Measurements from ENCODE around the gene RRAGD. TPM values are rescaled to one million over a fixed set of nuclear protein-coding genes. Genes with fewer than 3 reads are reported as not detected.

The RRAGD gene
- total RNA-seq, 1 donor from 2014 or later: 6.4 TPM

DNA sequence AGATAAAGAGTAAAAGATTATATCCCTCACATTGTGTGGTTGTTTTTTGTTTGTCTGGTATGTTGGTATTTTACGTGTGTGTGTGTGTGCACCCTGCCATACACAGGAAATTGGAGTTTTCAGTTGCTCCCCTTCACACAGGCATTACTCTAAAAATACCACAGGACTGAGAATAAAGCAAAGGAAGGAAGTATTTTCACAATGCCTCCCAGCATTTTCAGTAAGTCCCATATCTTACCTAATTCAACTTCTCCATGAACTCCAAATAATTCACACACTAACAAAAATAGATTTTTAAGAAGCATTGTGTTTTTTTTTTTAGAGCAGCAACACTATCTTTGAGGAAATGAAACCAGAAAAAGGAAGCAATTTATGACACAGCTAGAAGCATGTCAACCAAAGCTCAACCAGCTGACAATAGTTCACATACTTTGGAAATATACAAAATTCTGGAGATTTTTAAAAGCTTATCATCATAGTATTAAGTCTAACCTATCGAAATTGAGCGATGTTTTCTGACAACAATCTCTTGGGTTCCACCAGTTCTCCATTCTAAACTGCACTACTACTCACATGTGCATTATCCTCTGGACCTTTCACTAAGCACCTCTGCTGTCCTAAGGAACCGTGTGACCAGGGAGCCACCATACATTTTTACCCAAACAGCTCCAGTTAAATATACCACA, 61.6 kb downstream of the RRAGD start:
- no peak for DNase-seq (ENCODE audit: extremely low spot score in 2 of 2)
- Histone ChIP-seq H3K4me3 (peak overlapping the region in 1 of 2 donors; percentile 70), H3K27ac (peak overlapping the region; percentile 96), H3K4me1 (peaks cover 46% of the 10 kb centered on the region), H3K9me3 (no peaks in the 10 kb centered on the region), H3K27me3 (no peaks in the 10 kb centered on the region), H3K36me3 (no peaks in the 10 kb centered on the region)
- intact Hi-C loops (cut with DNase I): loop anchor here (5.0 kb wide), 1 partner anchor 268 kb away; the partner anchor contains the start of gene PNRC1
- TF ChIP-seq POLR2AphosphoS5 (IDR thresholded peaks at IDR 0.05; ENCODE audit: insufficient read depth in 1 of 2, low read depth in 1 of 2): peak in 1 of 2 donors; percentile 83
- TF ChIP-seq CTCF (IDR thresholded peaks at IDR 0.05): no peak

DNA sequence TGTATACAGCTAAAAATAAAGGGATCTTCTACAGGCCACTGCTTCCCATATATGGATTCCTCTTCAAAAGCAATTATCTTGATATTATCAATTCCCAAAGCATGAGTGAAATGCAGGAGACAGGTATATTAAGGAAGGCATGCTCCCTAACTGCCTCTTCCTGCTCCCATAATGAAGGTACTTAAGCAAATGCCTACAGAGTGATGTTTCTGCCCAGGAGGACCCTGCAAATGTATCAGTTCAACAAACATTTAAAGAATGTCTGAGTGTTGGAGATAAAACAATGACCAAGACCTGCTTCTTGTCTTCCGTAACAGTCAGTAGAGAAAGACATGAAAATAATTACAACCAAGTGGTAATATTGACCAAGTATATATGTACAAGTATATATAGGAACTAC, 63.7 kb downstream of the RRAGD start:
- Histone ChIP-seq H3K4me1 (peaks cover 54% of the 10 kb centered on the region), H3K27me3 (no peaks in the 10 kb centered on the region), H3K9me3 (no peaks in the 10 kb centered on the region), H3K27ac (no peak overlapping the region), H3K4me3 (no peak overlapping the region), H3K36me3 (no peaks in the 10 kb centered on the region)
- no peak for TF ChIP-seq POLR2AphosphoS5 (IDR thresholded peaks at IDR 0.05; ENCODE audit: insufficient read depth in 1 of 2, low read depth in 1 of 2)
- no peak for TF ChIP-seq POLR2A (IDR thresholded peaks at IDR 0.05)
- TF ChIP-seq CTCF (IDR thresholded peaks at IDR 0.05): no peak
- intact Hi-C loops (cut with DNase I): no loop called here
- no peak for DNase-seq (ENCODE audit: extremely low spot score in 2 of 2)

DNA sequence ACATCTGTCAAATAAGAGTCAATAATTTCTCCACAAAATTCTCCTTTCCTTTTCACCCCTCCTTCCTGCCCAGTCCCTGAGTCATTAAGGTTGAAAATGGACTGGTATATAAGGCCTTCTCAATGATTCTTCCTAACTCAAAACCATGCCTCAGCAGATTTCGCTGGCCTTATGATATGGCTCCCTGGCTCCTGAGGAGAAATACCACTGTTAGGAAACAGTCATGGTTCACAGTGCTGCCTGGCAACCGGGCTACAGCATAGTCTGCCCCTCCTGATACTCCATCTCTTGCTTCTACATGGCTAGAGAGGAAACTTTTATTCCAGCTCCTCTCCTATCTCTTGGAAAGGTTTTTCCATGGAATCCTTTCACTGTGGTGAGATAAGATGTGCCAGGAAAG, 64.2 kb downstream of the RRAGD start:
- intact Hi-C loops (cut with DNase I): no loop called here
- no peaks in the 10 kb centered on the region for H3K9me3 ChIP-seq
- DNase-seq (ENCODE audit: extremely low spot score in 2 of 2): no peak
- TF ChIP-seq CTCF (IDR thresholded peaks at IDR 0.05) (no peak), POLR2AphosphoS5 (IDR thresholded peaks at IDR 0.05; ENCODE audit: insufficient read depth in 1 of 2, low read depth in 1 of 2) (no peak), POLR2A (IDR thresholded peaks at IDR 0.05) (no peak)
- H3K36me3 ChIP-seq: no peaks in the 10 kb centered on the region
- no peaks in the 10 kb centered on the region for H3K27me3 ChIP-seq
- H3K4me3 ChIP-seq: no peak overlapping the region
- H3K4me1 ChIP-seq: peaks cover 49% of the 10 kb centered on the region
- H3K27ac ChIP-seq: no peak overlapping the region

GRCh38 chr6:89346433-89346832, 65.6 kb downstream of the RRAGD start:
- intact Hi-C loops (cut with DNase I): no loop called here
- peaks cover 45% of the 10 kb centered on the region for H3K4me1 ChIP-seq
- peaks cover 0 to 9% of the 10 kb centered on the region in 2 donors for H3K36me3 ChIP-seq
- H3K4me3 ChIP-seq: no peak overlapping the region
- no peak overlapping the region for H3K27ac ChIP-seq
- no peak for DNase-seq (ENCODE audit: extremely low spot score in 2 of 2)
- H3K9me3 ChIP-seq: no peaks in the 10 kb centered on the region
- TF ChIP-seq POLR2AphosphoS5 (IDR thresholded peaks at IDR 0.05; ENCODE audit: insufficient read depth in 1 of 2, low read depth in 1 of 2) (no peak), CTCF (IDR thresholded peaks at IDR 0.05) (no peak), POLR2A (IDR thresholded peaks at IDR 0.05) (no peak)
- H3K27me3 ChIP-seq: no peaks in the 10 kb centered on the region

DNA sequence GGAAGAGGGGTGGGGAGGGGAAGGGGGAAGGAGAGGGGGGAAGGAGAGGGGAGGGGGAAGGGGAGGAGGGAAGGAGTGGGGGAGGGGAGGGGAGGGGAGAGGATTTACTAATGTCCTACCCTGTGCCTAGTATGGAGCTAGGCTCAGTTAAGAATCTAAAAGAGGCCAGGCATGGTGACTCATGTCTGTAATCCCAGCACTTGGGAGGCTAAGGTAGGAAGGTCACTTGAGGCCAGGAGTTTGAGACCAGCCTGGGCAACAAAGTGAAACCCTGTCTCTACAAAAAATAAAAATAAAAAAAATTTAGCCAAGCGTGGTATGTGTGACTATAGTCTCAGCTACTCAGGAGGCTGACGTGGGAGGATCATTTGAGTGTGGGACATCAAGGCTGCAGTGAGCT, 72.5 kb downstream of the RRAGD start:
- Histone ChIP-seq H3K27me3 (no peaks in the 10 kb centered on the region), H3K4me3 (no peak overlapping the region), H3K4me1 (peaks cover 8% of the 10 kb centered on the region), H3K27ac (no peak overlapping the region), H3K9me3 (no peaks in the 10 kb centered on the region), H3K36me3 (peaks cover 0 to 44% of the 10 kb centered on the region in 2 donors)
- intact Hi-C loops (cut with DNase I): no loop called here
- DNase-seq (ENCODE audit: extremely low spot score in 2 of 2): no peak
- no peak for TF ChIP-seq CTCF (IDR thresholded peaks at IDR 0.05)
- TF ChIP-seq POLR2A (IDR thresholded peaks at IDR 0.05): no peak
- no peak for TF ChIP-seq POLR2AphosphoS5 (IDR thresholded peaks at IDR 0.05; ENCODE audit: insufficient read depth in 1 of 2, low read depth in 1 of 2)

Data from vagina (tissue), 2 donors.